GM18511 (cell line): ENCODE data around the gene RFX3.
A peak's percentile ranks its signal among the peaks of the same experiment; 100 is the strongest.

ENCODE experiments used
- ATAC-seq: cut with Tn5 transposase; IDR thresholded peaks from one replicate; pipeline ENCODE4 v1.9.1; 2021; ENCODE audit warnings: mild to moderate bottlenecking, moderate library complexity; ENCODE audit not compliant: unreplicated experiment

Gene RFX3

GRCh38 chr9:3240656-3241268 lies 285.0 kb downstream of the RFX3 start:
- peak; percentile 93 for ATAC-seq

- ATAC-seq = no peak
Observed at GRCh38 chr9:3239240-3239639, 286.6 kb downstream of the RFX3 start.

- ATAC-seq = no peak
Observed at GRCh38 chr9:3238236-3238635, 287.6 kb downstream of the RFX3 start.

GRCh38 chr9:3237121-3237520 lies 288.7 kb downstream of the RFX3 start:
- no peak for ATAC-seq

GRCh38 chr9:3235497-3235896 lies 290.3 kb downstream of the RFX3 start:
- no peak for ATAC-seq

GRCh38 chr9:3224931-3225330 lies 300.9 kb downstream of the RFX3 start:
- no peak for ATAC-seq

- no peak for ATAC-seq
Observed at GRCh38 chr9:3215658-3216057, 310.1 kb downstream of the RFX3 start.

- no peak for ATAC-seq
Observed at GRCh38 chr9:3214741-3215140, 311.1 kb downstream of the RFX3 start.

GRCh38 chr9:3205421-3206095 lies 320.2 kb downstream of the RFX3 start:
- no peak for ATAC-seq

GRCh38 chr9:3200331-3200774 lies 325.4 kb downstream of the RFX3 start:
- ATAC-seq = no peak

- ATAC-seq = no peak
Observed at GRCh38 chr9:3193791-3194190, 332.0 kb downstream of the RFX3 start.

GRCh38 chr9:3191715-3192114 lies 334.1 kb downstream of the RFX3 start:
- no peak for ATAC-seq

GRCh38 chr9:3189113-3189861 lies 336.5 kb downstream of the RFX3 start:
- no peak for ATAC-seq

- no peak for ATAC-seq
Observed at GRCh38 chr9:3186751-3187150, 339.1 kb downstream of the RFX3 start.

- ATAC-seq = peak; percentile 83
Observed at GRCh38 chr9:3181049-3181953, 344.5 kb downstream of the RFX3 start.

- ATAC-seq = no peak
Observed at GRCh38 chr9:3180696-3181048, 345.1 kb downstream of the RFX3 start.

- no peak for ATAC-seq
Observed at GRCh38 chr9:3179711-3180110, 346.1 kb downstream of the RFX3 start.

GRCh38 chr9:3177936-3178335 lies 347.9 kb downstream of the RFX3 start:
- no peak for ATAC-seq

- ATAC-seq = no peak
Observed at GRCh38 chr9:3177146-3177761, 348.5 kb downstream of the RFX3 start.

- ATAC-seq = no peak
Observed at GRCh38 chr9:3173374-3173773, 352.4 kb downstream of the RFX3 start.

- no peak for ATAC-seq
Observed at GRCh38 chr9:3170819-3171218, 355.0 kb downstream of the RFX3 start.
